Iris pigment epithelial cell (primary cell): Measurements from ENCODE around the gene PCNT.

Experiments
- DNase-seq: peaks from one replicate; pipeline ENCODE4 v3.0.0-alpha.2; 2011; ENCODE audit warnings: low read depth

The PCNT gene

GRCh38 chr21:46482225-46482845 lies 158.4 kb downstream of the PCNT start:
- DNase-seq = no peak

GRCh38 chr21:46482846-46483231 lies 158.9 kb downstream of the PCNT start:
- DNase-seq = no peak

DNA sequence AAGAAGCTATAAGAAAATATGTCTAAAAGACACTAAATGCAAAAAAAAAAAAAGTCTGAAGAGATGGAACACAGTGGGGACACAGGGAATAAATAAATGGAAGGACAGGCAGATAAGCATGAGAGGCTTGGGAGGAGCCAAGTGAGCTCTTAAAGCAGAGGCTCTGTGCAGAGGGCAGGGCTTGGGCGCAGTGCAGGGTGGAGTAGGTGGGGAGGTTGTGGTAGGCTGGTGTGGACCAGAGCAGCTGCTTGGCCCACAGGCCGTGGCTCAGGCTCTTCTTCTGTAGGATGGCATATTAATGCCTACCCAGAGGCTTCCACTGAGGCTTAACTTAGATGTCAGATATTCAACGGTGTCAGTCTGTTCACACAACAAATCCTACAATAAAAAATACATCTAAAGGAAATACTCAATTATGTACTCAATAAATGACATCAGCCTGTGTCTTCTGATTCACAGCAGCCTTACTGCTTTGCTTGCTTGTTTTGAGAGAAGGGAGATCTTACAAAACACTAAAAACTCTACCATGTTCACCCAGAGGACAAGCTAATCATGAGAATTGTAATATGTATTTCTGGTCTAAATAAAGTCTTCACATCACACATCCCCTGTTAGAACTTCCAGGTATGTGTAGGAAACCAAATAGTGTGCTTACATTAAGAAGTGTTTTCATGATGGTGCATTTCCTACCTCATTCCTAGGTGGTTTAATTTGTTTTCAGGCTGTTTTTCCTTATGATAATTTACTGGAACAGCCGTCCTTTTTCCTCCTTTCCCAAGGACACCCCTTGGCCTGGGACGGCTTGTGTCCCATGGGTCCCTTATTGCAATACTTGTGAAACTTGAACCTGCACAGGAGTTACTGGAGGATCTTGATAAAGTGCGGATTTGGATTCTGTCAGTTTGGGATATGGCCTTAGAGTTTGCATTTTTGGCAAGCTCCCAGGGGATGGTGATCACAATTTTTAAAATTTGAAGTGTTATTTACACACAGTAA lies 159.6 kb downstream of the PCNT start:
- no peak for DNase-seq

- DNase-seq = peak; percentile 35
Observed at GRCh38 chr21:46486481-46487126, 162.6 kb downstream of the PCNT start.

GRCh38 chr21:46489162-46489663 lies 165.3 kb downstream of the PCNT start:
- DNase-seq = no peak

DNA sequence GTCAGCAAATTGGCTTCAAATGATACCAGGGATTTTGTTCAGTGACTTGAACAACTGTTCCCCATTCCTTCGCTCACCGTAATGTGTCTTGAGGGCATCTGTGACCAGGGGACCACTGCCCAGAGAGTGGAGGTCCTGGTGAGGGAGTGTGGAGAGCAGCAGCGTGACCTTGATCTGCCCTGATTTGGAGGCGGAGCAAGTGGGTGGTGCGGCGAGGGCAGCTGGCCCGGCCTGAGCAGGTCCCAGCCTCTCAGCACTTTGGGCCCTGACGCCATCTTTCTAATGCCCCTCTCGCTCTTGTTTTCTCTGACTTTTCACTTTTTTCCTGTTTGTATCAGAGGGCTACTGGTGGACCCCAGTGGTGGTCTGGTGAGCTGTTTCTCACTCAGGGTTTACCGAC lies 165.8 kb downstream of the PCNT start:
- no peak for DNase-seq

GRCh38 chr21:46491553-46491952 lies 167.6 kb downstream of the PCNT start:
- DNase-seq = no peak

GRCh38 chr21:46492851-46493250 lies 168.9 kb downstream of the PCNT start:
- no peak for DNase-seq

DNA sequence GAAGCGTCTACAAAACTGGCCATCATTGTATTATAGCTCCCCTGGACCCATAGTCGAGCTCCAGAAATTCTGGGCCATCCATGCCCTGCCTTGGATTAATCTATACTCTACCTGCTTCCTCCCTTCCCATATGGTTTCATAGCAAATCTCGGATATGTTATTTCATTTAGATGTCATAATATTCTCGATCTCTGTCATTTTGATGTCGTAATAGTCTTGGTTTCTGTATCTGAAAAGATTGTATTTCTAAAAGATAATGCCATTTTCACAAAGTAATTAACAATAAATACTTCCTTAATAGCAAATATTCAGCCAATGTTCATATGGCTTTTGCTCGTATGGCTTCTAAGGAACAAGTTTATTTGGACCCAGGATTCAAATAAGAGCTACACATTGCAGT lies 169.9 kb downstream of the PCNT start:
- DNase-seq = no peak
